Measurements from ENCODE around the gene SRGAP3.

SRGAP3 gene

DNA sequence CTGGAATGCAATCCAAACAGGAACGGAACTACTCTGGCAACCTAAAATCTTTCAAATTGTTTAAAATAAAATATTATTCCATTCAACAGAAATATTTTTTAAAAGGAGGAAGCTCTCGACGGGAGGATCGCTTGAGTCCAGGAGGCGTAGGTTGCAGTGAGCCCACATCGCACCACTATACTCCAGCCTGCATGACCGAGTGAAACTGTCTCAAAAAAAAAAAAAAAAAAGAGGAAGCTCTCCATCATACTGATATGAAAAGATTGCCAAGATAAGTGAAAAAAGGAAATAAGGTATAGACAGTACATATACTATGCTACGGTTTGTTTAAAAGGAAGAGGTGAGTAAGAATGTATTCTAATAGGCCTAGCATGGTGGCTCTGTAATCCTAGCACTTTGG, 289.8 kb downstream of the SRGAP3 start:
- TF ChIP-seq, protein P1, sequence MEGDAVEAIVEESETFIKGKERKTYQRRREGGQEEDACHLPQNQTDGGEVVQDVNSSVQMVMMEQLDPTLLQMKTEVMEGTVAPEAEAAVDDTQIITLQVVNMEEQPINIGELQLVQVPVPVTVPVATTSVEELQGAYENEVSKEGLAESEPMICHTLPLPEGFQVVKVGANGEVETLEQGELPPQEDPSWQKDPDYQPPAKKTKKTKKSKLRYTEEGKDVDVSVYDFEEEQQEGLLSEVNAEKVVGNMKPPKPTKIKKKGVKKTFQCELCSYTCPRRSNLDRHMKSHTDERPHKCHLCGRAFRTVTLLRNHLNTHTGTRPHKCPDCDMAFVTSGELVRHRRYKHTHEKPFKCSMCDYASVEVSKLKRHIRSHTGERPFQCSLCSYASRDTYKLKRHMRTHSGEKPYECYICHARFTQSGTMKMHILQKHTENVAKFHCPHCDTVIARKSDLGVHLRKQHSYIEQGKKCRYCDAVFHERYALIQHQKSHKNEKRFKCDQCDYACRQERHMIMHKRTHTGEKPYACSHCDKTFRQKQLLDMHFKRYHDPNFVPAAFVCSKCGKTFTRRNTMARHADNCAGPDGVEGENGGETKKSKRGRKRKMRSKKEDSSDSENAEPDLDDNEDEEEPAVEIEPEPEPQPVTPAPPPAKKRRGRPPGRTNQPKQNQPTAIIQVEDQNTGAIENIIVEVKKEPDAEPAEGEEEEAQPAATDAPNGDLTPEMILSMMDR (conservative IDR thresholded peaks at IDR 0.05; ENCODE audit: low read depth, low read length) = no peak
- Histone ChIP-seq H3K4me1 (ENCODE audit: low read depth, poor library complexity, severe bottlenecking) (peaks cover 14% of the 10 kb centered on the region), H3K36me3 (ENCODE audit: insufficient read depth) (no peaks in the 10 kb centered on the region), H3K27me3 (ENCODE audit: insufficient read depth, low read depth) (no peaks in the 10 kb centered on the region), H3K9ac (no peak overlapping the region), H3K4me2 (no peak overlapping the region), H3K4me3 (IDR thresholded peaks at IDR 0.05; ENCODE audit: insufficient read depth, low read depth, low read length) (no peak overlapping the region), H2AFZ (ENCODE audit: low read depth) (no peak overlapping the region), H4K20me1 (ENCODE audit: insufficient read depth) (no peaks in the 10 kb centered on the region), H3K27ac (no peak overlapping the region), H3K79me2 (ENCODE audit: insufficient read depth, low read depth) (peaks cover 47% of the 10 kb centered on the region; the same call in 1 of the 2 replicates)

DNA sequence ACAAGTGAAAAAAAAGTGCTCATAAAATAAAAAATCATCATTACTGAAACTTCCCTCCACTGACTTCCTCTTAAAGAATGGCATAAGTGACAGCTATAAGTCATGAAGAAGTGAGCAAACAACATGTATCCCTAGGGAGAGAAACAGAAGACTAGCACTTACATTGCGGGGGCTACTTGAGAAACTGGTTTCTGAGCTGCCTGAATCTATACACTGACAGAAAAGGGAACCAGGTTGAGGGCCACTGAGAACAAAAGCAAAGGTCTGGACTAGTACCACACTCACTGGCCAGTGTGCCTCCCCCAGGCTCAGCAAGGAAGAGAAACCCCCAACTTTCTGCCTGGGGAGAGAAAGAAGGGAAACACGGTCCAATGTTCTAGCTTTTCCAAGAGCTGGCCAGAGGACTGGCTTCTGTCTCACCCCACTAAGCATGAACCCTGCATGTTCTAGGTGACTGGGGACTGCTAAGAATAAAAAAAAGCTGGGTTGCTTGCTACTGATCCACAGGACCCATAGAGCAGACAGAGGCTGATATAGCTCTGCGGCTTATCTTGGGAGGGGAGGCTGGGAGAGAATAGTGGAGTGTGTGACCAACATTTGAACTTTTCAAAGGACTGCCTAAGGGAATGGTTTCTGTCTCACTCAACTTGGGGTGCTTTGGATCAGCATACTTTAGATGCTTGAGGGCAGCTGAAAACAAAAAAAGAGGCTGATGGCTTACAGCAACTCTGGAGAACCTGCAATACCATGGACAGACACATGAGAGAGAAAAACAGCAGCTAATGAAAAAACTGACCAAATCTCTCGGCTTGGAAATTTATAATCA, 294.3 kb downstream of the SRGAP3 start:
- no peak overlapping the region for H3K4me3 ChIP-seq (IDR thresholded peaks at IDR 0.05; ENCODE audit: insufficient read depth, low read depth, low read length)
- TF ChIP-seq, protein P1 (conservative IDR thresholded peaks at IDR 0.05; ENCODE audit: low read depth, low read length) = no peak

DNA sequence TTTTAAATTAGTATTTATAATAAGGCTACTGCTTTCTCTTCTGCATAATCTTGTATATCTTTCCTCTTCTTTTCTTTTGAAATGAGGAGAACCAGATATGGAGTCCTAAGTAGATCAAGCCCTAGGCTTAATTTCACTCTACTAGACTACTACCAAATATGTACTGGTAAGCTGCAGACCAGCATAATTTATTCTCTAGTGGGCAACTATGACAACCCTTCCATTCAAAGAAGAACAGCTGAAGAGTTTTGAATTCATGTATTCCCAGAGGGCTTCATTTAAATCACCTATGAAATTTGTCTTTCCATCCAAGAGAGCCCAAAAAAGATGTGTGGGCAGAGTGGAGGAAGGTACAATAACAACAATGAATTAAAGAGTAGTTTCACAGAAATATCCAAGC, 296.1 kb downstream of the SRGAP3 start:
- Histone ChIP-seq H3K9ac (no peak overlapping the region), H4K20me1 (ENCODE audit: insufficient read depth) (no peaks in the 10 kb centered on the region), H3K4me3 (IDR thresholded peaks at IDR 0.05; ENCODE audit: insufficient read depth, low read depth, low read length) (no peak overlapping the region), H3K27ac (no peak overlapping the region), H3K36me3 (ENCODE audit: insufficient read depth) (no peaks in the 10 kb centered on the region), H3K4me2 (no peak overlapping the region), H2AFZ (ENCODE audit: low read depth) (no peak overlapping the region), H3K27me3 (ENCODE audit: insufficient read depth, low read depth) (no peaks in the 10 kb centered on the region), H3K79me2 (ENCODE audit: insufficient read depth, low read depth) (0 out of 2 replicates have a peak, but pooled peaks cover 12% of the 10 kb centered on the region), H3K4me1 (ENCODE audit: low read depth, poor library complexity, severe bottlenecking) (no peaks in the 10 kb centered on the region)
- TF ChIP-seq, protein P1 (conservative IDR thresholded peaks at IDR 0.05; ENCODE audit: low read depth, low read length) = no peak

More for the DNA sequence above, 294.3 kb downstream of the SRGAP3 start:
- H3K4me2 ChIP-seq = no peak overlapping the region
- H3K27me3 ChIP-seq (ENCODE audit: insufficient read depth, low read depth) = no peaks in the 10 kb centered on the region
- no peak overlapping the region for H3K27ac ChIP-seq
- H4K20me1 ChIP-seq (ENCODE audit: insufficient read depth) = no peaks in the 10 kb centered on the region
- no peak overlapping the region for H3K9ac ChIP-seq
- H3K4me1 ChIP-seq (ENCODE audit: low read depth, poor library complexity, severe bottlenecking) = no peaks in the 10 kb centered on the region
- H3K79me2 ChIP-seq (ENCODE audit: insufficient read depth, low read depth) = peaks cover 24% of the 10 kb centered on the region; the same call in 1 of the 2 replicates
- H2AFZ ChIP-seq (ENCODE audit: low read depth) = no peak overlapping the region
- no peaks in the 10 kb centered on the region for H3K36me3 ChIP-seq (ENCODE audit: insufficient read depth)

DNA sequence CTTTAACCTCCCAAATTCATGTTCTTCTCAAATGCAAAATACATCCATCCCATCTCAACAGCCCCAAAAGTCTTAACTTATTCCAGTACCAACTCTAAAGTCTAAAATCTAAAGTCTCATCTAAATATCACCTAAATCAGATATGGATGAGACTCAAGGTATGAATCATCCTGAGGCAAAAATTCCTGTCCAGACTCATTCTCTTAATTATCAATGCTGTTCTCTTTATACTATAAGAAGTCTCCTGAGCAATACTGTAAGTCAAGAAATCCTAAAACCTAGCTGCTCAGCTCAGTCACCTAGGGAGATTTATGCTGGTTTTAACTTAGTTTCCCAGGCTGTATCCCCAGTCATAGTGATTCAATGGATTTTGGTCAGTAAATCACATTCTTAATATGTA, 297.3 kb downstream of the SRGAP3 start:
- Histone ChIP-seq H3K4me1 (ENCODE audit: low read depth, poor library complexity, severe bottlenecking) (no peaks in the 10 kb centered on the region), H3K79me2 (ENCODE audit: insufficient read depth, low read depth) (0 out of 2 replicates have a peak, but pooled peaks cover 8% of the 10 kb centered on the region), H4K20me1 (ENCODE audit: insufficient read depth) (no peaks in the 10 kb centered on the region), H3K36me3 (ENCODE audit: insufficient read depth) (no peaks in the 10 kb centered on the region), H3K4me3 (IDR thresholded peaks at IDR 0.05; ENCODE audit: insufficient read depth, low read depth, low read length) (no peak overlapping the region), H3K4me2 (no peak overlapping the region), H3K9ac (no peak overlapping the region), H3K27me3 (ENCODE audit: insufficient read depth, low read depth) (no peaks in the 10 kb centered on the region), H2AFZ (ENCODE audit: low read depth) (no peak overlapping the region), H3K27ac (no peak overlapping the region)
- TF ChIP-seq, protein P1 (conservative IDR thresholded peaks at IDR 0.05; ENCODE audit: low read depth, low read length) = no peak

Measured in KMS-11 (cell line).